ENCODE results near the gene TTC21B. TPM values are rescaled to one million over a fixed set of nuclear protein-coding genes. Genes with fewer than 3 reads are reported as not detected.

TTC21B gene
- total and polyA plus RNA-seq, 9 of the 15 experiments (the other 6 are each of a cell fraction or from before 2014, with no cell fraction given) = 5.2 to 34.9 (median 18.5) TPM

GRCh38 chr2:165924946-165925345, 28.6 kb downstream of the TTC21B start:
- Histone ChIP-seq H3K4me2 (ENCODE audit: insufficient read depth, low read length) (no peak overlapping the region), H3K4me1 (replicated peaks in 1 of 2; ENCODE audit: control insufficient read depth in 2 of 2, insufficient read depth in 2 of 2, low read length in 2 of 2) (no peaks in the 10 kb centered on the region), H3K4me3 (no peak overlapping the region), H3K9me1 (ENCODE audit: control insufficient read depth, insufficient read depth, low read length) (no peaks in the 10 kb centered on the region), H4K20me1 (replicated peaks; ENCODE audit: control insufficient read depth, insufficient read depth, low read length) (no peaks in the 10 kb centered on the region), H3K9me3 (replicated peaks; ENCODE audit: control insufficient read depth, insufficient read depth, low read depth, low read length) (no peaks in the 10 kb centered on the region), H2AFZ (ENCODE audit: low read depth, low read length) (no peak overlapping the region), H3K79me2 (ENCODE audit: control insufficient read depth, insufficient read depth, low read length) (no peaks in the 10 kb centered on the region), H3K27me3 (ENCODE audit: control insufficient read depth in 2 of 2, insufficient read depth in 2 of 2, low read length in 2 of 2) (no peaks in the 10 kb centered on the region), H3K27ac (ENCODE audit: extremely low read depth, low read depth, low read length) (no peak overlapping the region), H3K36me3 (ENCODE audit: control insufficient read depth, insufficient read depth, low read length) (peaks cover 67% of the 10 kb centered on the region), H3K9ac (ENCODE audit: insufficient read depth in 1 of 2, low read depth in 2 of 2, low read length in 2 of 2) (no peak overlapping the region)
- CTCF ChIA-PET (ENCODE audit: low intra/inter-chr PET ratio) = no interaction called here
- in situ Hi-C loops (cut with MboI) = loop anchor here (25.0 kb wide), 1 partner anchor 487 kb away; no protein-coding TSS in a partner anchor
- BruUV-seq (replicated peaks) = no TSS peak
- ATAC-seq (no peak), FAIRE-seq (no peak), DNase-seq (ENCODE audit: extremely low read depth in 1 of 4, low spot score in 3 of 4) (no peak)
- intact Hi-C loops (cut with micrococcal nuclease) = no loop called here
- WGBS (ENCODE audit: insufficient coverage, low coverage, missing lambda C conversion rate) = 68% methylated on average over 2 of the region's 2 CpGs
- POLR2A ChIA-PET = no interaction called here
- TF ChIP-seq, protein P1, sequence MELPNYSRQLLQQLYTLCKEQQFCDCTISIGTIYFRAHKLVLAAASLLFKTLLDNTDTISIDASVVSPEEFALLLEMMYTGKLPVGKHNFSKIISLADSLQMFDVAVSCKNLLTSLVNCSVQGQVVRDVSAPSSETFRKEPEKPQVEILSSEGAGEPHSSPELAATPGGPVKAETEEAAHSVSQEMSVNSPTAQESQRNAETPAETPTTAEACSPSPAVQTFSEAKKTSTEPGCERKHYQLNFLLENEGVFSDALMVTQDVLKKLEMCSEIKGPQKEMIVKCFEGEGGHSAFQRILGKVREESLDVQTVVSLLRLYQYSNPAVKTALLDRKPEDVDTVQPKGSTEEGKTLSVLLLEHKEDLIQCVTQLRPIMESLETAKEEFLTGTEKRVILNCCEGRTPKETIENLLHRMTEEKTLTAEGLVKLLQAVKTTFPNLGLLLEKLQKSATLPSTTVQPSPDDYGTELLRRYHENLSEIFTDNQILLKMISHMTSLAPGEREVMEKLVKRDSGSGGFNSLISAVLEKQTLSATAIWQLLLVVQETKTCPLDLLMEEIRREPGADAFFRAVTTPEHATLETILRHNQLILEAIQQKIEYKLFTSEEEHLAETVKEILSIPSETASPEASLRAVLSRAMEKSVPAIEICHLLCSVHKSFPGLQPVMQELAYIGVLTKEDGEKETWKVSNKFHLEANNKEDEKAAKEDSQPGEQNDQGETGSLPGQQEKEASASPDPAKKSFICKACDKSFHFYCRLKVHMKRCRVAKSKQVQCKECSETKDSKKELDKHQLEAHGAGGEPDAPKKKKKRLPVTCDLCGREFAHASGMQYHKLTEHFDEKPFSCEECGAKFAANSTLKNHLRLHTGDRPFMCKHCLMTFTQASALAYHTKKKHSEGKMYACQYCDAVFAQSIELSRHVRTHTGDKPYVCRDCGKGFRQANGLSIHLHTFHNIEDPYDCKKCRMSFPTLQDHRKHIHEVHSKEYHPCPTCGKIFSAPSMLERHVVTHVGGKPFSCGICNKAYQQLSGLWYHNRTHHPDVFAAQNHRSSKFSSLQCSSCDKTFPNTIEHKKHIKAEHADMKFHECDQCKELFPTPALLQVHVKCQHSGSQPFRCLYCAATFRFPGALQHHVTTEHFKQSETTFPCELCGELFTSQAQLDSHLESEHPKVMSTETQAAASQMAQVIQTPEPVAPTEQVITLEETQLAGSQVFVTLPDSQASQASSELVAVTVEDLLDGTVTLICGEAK (IDR thresholded peaks at IDR 0.05) = no peak
- TF ChIP-seq, protein P1 (CRISPR knock-in tag; IDR thresholded peaks at IDR 0.05) = no peak
- TF ChIP-seq, protein P2, sequence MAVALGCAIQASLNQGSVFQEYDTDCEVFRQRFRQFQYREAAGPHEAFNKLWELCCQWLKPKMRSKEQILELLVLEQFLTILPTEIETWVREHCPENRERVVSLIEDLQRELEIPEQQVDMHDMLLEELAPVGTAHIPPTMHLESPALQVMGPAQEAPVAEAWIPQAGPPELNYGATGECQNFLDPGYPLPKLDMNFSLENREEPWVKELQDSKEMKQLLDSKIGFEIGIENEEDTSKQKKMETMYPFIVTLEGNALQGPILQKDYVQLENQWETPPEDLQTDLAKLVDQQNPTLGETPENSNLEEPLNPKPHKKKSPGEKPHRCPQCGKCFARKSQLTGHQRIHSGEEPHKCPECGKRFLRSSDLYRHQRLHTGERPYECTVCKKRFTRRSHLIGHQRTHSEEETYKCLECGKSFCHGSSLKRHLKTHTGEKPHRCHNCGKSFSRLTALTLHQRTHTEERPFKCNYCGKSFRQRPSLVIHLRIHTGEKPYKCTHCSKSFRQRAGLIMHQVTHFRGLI (CRISPR knock-in tag; IDR thresholded peaks at IDR 0.05) = no peak
- TF ChIP-seq MYC (IDR thresholded peaks at IDR 0.05; ENCODE audit: low read depth, low read length) (no peak), MYC (CRISPR knock-in tag; IDR thresholded peaks at IDR 0.05; ENCODE audit: borderline replicate concordance, low read depth) (no peak), FOSL1 (tag; conservative IDR thresholded peaks at IDR 0.05) (no peak), ZNF239 (CRISPR knock-in tag; IDR thresholded peaks at IDR 0.05) (no peak), ZNF589 (CRISPR knock-in tag; IDR thresholded peaks at IDR 0.05; ENCODE audit: low read depth) (no peak), POU5F1 (IDR thresholded peaks at IDR 0.05; ENCODE audit: borderline replicate concordance, low read depth, low read length, partially characterized antibody) (no peak), RFX7 (CRISPR knock-in tag; IDR thresholded peaks at IDR 0.05) (no peak)
- TF ChIP-seq, protein P3, sequence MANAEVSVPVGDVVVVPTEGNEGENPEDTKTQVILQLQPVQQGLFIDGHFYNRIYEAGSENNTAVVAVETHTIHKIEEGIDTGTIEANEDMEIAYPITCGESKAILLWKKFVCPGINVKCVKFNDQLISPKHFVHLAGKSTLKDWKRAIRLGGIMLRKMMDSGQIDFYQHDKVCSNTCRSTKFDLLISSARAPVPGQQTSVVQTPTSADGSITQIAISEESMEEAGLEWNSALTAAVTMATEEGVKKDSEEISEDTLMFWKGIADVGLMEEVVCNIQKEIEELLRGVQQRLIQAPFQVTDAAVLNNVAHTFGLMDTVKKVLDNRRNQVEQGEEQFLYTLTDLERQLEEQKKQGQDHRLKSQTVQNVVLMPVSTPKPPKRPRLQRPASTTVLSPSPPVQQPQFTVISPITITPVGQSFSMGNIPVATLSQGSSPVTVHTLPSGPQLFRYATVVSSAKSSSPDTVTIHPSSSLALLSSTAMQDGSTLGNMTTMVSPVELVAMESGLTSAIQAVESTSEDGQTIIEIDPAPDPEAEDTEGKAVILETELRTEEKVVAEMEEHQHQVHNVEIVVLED (CRISPR knock-in tag; IDR thresholded peaks at IDR 0.05) = no peak

Data from K562 (cell line).